GM18861 (cell line): ENCODE measurements around the gene CSN1S1.
"Not testable (repeated sequence)": the region's sequence is repeated elsewhere in the genome, so short reads cannot be mapped to it uniquely, and the experiment has no call there.

Source experiments
- ATAC-seq: cut with Tn5 transposase; IDR thresholded peaks from one replicate; pipeline ENCODE4 v1.9.1; 2021; ENCODE audit not compliant: unreplicated experiment

The CSN1S1 gene

GRCh38 chr4:69930768-69931167 is at the start of gene CSN1S1:
Gene CSN1S1, plus strand, starts transcription at chr4:69931068. Its CDS starts 1,488 bp downstream, at chr4:69932556.
- ATAC-seq: no peak

DNA sequence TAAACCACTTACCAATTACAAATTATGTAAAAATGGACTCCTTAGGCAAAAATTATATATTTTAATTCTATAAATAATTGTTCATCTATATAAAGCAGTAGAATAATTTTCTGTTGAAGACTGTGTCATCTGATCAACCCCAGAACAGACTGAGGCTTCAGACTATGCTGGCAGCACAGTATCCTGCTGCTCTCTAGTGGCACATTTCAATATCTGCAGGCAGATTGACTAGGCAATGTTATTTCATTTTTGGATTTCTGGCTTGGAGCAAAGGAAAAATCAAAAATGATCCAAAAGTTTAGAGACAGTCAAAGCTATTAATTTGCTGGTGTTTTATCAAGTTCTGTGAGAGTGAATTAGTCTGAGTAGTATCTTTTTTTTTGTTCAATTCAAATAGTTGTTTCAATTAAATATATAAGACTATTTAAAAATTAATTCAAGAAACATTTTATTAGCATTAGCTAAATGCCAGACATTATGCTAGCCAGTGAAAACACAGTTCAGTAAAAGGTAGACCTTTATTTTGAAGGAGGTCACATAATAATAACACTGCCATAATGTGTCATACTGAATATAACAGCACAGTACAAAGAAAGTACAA is 49.6 kb upstream of the CSN1S1 start:
- peak; percentile 87 for ATAC-seq

DNA sequence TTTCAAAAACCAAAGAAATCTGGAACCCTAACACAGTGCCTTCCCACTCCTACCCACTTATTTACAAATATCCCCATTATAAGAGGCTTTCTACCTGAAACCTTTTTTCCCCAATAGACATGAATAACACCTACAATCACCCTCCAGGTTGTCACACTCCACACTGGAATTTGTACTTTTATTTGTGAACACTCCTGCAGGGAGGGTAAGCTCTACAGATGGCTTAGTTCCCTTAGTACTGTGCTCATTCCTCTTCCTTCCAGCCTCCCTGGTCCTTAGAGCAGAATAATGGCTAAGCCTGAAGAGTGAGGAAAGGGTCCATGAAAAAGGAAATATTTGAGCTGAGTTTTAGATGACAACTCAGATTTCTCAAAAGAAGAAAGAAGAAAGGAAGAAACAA is 48.7 kb upstream of the CSN1S1 start:
- ATAC-seq: no peak

- no peak for ATAC-seq
Measured at GRCh38 chr4:69888336-69888735, 42.5 kb upstream of the CSN1S1 start.

GRCh38 chr4:69894186-69894585 is 36.7 kb upstream of the CSN1S1 start:
- no peak for ATAC-seq

- ATAC-seq: no peak
Measured at GRCh38 chr4:69894721-69895120, 36.1 kb upstream of the CSN1S1 start.

- ATAC-seq: no peak
Measured at GRCh38 chr4:69896530-69897116, 34.2 kb upstream of the CSN1S1 start.

DNA sequence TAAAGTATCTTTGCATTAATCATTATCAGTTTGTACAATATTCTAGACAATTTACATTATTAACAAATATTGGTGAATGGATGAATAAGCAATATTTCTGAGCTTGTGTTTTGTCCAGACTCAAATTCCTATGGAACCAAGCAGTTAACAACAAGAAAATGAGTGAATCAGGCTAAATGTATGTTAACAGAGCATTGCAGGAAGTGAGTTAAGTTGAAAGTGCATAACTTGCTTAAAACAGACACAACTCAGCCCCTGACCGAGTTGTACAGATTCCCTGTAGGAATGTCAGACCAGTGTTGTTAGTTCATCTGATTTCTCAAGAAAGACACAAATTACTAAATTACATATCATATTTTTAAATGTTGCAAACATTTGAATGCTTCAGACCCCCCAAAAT is 23.7 kb upstream of the CSN1S1 start:
- no peak for ATAC-seq

GRCh38 chr4:69909195-69909594 is 21.7 kb upstream of the CSN1S1 start:
- ATAC-seq: no peak

DNA sequence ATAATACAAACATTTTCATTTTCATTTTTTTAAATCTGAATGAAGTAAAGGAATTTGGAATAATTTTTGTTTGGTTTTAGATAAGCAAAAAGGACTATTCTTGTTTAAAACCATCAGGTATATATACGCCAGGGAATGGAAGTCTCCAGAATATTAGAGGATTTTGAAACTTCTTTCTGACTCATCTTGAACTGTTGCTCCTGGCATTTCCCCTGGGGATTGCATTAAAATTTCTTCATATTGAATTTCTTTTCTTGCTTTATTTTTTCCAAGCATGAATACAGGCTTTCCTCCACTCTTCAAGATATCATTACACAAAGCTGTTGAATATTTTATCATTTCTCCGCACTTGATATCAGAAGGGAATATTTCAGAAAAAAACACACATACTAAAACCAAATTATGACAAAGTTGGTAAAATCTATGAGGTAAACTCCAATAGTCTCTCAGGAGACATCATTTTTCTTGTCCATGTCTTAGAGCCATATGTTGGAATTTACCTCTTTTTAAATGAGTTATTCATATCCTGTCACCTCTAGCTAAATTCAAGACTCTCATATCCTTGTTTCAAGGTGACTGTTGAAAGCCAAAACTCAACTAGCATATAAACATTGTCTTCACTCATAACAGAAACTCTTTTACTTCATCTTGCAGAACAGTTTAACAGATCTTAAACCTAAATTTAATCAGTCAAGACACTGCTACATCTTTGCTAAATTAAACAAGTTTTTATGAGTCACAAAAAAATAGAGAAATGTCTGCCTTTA is 20.7 kb upstream of the CSN1S1 start:
- ATAC-seq: peak; percentile 95

GRCh38 chr4:69920874-69921273 is 10.0 kb upstream of the CSN1S1 start:
- ATAC-seq: no peak

DNA sequence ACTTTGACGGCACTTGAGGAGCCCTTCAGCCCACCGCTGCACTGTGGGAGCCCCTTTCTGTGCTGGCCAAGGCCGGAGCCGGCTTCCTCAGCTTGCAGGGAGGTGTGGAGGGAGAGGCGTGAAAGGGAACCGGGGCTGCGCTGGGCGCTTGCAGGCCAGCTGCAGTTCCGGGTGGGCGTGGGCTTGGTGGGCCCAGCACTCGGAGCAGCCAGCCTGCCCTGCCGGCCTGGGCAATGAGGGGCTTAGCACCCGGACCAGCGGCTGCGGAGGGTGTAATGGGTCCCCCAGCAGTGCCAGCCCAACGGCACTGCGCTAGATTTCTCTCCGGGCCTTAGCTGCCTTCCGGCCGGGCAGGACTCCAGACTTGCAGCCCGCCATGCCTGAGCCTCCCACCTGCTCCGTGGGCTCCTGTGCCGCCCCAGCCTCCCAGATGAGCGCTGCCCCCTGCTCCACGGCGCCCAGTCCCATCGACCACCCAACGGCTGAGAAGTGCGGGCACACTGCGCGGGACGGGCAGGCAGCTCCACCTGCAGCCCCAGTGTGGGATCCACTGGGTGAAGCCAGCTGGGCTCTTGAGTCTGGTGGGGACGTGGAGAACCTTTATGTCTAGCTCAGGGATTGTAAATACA is 7.0 kb upstream of the CSN1S1 start:
- not testable (repeated sequence) for ATAC-seq

DNA sequence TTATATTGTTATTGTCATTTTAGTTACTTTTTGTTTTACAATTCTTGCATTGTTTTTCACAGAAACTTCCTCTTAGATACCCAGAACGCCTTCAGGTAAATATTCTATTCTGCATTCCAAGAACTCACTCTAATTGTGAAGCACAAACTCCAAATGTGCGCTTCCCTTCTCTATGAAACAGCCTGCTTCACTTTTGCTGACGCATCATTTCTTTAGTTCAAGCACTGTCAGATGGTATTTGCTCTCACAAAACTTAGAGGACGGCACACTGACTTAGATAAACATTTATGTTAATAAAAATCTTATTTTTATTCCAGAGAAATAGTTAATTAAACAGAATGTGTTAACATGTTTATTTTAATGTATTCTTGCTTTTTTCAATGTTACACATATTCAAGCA is 3.3 kb downstream of the CSN1S1 start:
- no peak for ATAC-seq

DNA sequence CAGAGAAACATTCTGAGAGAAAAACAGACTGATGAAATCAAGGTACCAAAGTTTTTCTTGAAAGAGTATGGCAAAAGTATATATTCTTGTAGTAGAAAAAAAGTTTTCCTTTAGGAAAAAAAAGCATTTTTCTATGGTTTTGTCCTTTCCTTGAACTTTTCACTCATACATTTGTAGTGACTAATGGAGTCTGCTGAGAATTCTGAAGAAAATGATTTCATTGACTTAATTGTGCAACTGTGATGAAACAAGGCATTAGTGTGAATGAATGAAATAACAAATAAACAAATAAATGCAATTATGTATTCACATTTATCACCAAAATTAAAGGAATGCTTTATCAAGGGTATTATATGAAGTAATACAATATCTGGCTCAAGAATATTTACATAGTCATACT is 5.7 kb downstream of the CSN1S1 start:
- no peak for ATAC-seq

- ATAC-seq: no peak
Measured at GRCh38 chr4:69951602-69952001, 20.7 kb downstream of the CSN1S1 start.

DNA sequence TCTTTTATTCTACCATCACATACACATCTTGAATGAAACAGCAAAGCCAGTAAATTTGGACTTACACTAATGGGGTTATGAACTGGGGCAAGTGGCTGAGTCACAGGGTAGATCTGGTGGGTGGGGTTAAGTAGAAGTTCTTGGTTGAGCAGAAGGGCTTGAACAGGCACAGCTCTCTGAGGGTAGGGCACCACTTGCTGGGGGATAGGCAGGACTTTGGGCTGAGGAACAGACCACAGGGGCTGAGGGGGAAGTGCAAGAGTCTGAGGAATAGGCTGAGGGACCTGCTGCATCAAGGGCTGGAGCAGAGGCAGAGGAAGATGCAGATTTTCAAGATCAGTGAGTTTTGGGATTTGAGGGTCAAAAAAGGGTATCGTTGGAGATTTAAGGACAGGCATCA is 26.3 kb downstream of the CSN1S1 start:
- ATAC-seq: no peak

DNA sequence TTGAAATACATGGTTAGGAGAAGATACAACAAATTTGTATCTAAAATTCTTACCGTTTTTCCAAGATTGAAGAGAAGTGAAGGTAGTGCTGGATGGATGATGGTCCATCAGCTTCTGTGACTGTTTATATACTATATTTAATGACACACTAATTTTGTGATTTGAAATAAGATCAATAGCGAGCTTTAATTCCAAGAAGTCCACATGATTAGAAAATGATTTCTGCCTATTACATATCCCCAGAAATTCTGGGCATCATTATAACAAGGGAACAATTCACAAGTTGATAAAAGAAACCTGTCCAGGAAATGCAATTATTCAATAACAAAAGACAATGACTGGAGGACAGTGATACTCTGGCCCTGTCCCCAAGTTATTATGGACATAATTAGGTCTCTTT is 34.8 kb downstream of the CSN1S1 start, which contains the start of gene CSN2:
TSS of gene CSN2 (minus strand) at position 101 of the 400 bp plus-strand sequence. CDS start 4,733 bp downstream, outside the sequence.
- no peak for ATAC-seq

DNA sequence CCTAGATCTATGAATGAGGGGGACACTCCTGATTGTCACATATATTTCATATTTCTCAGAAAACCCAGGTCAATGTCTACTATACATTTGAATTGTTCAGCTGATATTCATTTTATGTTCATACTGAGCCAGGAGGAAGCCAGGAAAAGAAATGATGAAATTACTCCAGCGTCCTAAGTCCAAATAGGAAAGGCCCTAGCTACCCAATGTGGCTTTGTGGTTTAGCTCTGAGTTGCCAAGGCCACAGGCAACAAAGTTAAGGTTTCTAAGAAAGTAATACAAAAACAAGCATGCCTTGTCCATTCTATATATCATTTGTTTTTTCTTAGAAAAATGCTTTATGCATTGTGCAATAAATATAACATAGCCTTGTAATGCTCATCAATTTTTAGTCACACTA is 39.2 kb downstream of the CSN1S1 start:
- ATAC-seq: no peak

DNA sequence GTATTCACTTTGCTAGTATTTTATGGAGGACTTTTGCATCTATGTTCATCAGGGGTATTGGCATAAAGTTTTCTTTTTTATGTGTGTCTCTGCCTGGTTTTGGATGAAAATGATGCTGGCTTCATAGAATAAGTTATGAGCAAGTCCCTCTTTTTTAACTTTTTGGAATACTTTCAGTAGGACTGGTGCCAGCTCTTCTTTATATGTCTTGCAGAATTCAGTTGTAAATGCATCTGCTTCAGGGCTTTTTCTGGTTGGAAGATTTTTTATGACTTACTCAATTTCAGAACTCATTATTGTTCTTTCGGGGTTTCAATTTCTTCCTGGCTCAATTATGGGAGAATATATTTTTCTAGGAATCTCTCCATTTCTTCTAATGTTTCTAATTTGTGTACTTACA is 43.8 kb downstream of the CSN1S1 start:
- no peak for ATAC-seq

DNA sequence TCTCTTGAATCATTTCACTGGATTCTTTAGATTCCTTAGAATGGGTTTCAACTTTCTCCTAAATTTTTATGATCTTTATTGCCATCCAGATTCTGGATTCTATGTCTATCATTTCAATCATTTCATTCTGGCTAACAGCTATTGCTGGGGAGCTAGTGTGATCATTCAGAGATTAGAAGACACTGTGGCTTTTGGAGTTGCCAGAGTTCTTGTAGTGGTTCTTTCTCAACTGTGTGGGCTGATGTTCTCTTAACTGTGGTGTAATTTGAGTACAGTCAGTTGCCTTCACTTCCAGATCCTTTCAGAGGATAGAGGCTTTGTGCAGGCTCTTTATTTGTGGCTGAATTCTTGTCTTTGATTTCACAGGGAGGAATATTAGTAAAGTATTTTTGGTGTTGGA is 46.7 kb downstream of the CSN1S1 start:
- ATAC-seq: no peak

DNA sequence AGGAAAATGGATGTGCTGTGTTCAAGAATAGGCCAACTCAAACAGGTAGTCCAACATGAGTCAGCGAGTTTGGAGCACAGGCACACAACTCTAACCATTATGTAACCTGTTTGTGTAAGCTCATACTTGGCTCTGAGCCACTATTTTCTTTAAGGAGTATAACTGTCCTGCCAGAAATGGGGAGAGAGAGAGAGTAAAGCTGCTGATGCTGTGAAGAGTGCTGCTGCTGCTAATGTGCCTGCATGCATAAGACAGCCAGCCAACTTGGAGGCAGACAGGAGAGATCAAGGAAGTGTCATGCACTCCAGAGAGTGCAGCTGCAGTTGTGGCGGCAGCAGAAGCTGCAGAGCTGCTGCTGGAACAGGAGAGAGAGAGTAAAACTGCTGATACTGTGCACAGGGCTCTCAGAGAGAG is 53.2 kb downstream of the CSN1S1 start:
- peak; percentile 54 for ATAC-seq

GRCh38 chr4:69986663-69987062 is 55.8 kb downstream of the CSN1S1 start:
- no peak for ATAC-seq
